Fibroblast of skin of back (primary cell): ENCODE data around the gene THRB.
A peak's percentile ranks its signal among the peaks of the same experiment; 100 is the strongest.

ENCODE experiments used
- DNase-seq: peaks from one replicate; pipeline ENCODE4 v3.0.0-alpha.2; 2013

The THRB gene

GRCh38 chr3:24167429-24167828 lies 327.2 kb downstream of the THRB start:
- DNase-seq, result no peak

GRCh38 chr3:24166515-24166914 lies 328.1 kb downstream of the THRB start:
- no peak for DNase-seq

GRCh38 chr3:24165603-24165982 lies 329.1 kb downstream of the THRB start:
- no peak for DNase-seq

- no peak for DNase-seq
Measured at GRCh38 chr3:24164967-24165602, 329.6 kb downstream of the THRB start.

DNA sequence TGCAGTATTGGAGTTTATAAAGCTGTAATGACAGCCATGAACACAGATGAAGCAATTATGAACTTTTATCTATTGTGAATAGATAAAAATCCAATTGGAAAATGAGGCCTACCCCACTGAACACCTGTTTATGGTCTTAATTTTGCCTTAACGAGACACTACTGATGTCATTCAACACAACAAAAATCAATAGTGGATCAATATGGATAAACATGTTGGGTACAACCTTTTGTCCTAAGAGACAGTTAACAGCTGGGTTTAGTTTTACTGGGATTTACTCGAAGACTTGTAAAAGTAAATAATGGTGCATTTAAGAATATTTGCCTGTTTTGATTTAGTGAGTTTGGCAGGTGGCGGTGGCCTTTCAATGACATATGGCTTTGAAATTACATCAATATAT lies 331.7 kb downstream of the THRB start:
- DNase-seq, result no peak

DNA sequence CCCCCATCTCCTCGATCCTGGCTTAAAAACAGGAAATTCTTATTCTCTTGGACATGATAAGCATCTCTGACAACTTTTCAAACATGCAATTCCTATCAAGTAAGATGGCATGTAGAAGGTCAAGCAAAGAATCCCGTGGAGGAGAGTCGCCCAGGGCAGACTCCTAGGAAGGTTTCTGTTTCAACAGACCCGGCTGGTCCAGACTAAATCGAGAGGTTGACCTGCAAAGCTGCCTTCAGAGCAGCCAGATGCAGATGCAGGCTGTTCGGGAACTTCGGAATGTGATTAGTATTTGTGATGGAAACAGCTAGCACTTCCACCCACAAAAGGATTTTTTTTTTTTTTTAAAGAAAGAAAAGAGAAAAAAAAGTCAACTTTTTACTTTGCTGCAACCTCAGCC lies 332.8 kb downstream of the THRB start:
- DNase-seq, result no peak

- DNase-seq, result peak; percentile 61
Measured at GRCh38 chr3:24160424-24161095, 334.1 kb downstream of the THRB start.

- DNase-seq, result no peak
Measured at GRCh38 chr3:24158761-24159454, 335.7 kb downstream of the THRB start.

DNA sequence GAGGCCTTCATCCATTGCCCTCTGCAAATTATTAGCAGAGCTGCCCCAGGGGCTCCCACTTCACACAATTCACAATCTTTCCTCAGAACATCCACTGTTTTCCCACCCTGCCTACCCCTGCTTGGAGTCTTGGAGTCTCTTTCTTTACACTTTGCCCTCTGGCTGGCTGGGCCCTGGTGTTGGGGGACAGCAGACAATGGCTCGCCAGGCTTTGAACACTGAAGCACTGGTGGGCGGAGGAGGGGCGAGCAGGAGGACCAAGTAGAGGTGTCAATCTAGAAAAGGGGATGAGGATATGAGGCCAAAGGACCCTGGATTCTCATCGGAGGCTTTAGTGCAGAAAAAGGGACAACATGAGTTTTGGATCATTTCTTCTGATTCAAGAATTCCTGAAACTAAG lies 337.5 kb downstream of the THRB start:
- DNase-seq, result no peak

- peak; percentile 93 for DNase-seq
Measured at GRCh38 chr3:24156466-24156865, 338.2 kb downstream of the THRB start.

- no peak for DNase-seq
Measured at GRCh38 chr3:24155276-24155675, 339.4 kb downstream of the THRB start.

GRCh38 chr3:24154781-24155180 lies 339.9 kb downstream of the THRB start:
- no peak for DNase-seq

DNA sequence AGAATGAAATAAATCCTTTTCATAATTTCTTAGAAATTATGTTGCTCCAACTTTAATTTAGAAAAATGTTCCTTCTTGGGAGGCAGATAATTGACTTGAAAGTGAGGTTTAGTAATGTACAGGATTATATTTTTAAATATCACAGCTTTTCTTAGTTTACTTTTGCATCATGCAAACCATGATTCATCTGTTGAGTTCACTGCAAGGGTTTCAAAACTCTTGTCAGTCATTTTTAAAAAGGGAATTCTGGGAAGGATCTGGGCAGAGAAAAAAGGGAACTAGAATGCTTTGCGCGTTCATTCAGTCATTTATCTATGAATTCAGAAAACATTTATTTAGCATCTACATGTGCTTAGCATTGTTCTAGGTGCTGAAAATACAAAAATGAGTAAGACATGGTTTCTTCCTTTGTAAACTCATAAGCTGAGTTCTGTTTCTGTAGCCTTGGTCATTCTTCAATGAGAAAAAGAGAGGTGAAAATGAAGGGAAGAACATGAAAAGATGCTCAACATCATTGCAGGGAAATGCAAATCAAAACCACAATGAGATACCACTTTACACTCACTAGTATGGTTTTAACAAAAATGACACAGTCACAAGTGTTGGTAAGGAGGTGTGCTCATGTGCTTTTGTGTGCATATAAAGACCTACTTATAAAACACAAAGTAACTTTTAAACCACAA lies 340.5 kb downstream of the THRB start:
- no peak for DNase-seq

DNA sequence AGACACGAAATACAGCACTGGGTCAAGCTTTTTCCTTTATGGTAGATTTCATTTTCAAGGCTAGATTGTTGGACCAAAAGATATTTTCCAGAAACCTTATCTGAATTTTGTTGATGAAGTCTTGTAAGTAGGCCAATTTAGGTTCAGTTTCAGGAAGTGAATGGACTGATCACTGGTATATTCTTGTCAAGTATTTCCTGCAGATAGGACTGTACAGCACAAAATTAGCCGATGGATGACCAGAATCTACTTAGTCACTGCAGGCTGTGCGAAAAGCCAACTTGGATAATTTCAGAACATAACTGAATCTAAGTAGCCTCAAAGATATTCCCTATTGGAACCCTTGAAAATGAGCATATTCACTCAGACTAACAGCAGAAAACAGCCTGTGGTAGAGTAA lies 343.1 kb downstream of the THRB start:
- no peak for DNase-seq

GRCh38 chr3:24149032-24149431 lies 345.6 kb downstream of the THRB start:
- no peak for DNase-seq

DNA sequence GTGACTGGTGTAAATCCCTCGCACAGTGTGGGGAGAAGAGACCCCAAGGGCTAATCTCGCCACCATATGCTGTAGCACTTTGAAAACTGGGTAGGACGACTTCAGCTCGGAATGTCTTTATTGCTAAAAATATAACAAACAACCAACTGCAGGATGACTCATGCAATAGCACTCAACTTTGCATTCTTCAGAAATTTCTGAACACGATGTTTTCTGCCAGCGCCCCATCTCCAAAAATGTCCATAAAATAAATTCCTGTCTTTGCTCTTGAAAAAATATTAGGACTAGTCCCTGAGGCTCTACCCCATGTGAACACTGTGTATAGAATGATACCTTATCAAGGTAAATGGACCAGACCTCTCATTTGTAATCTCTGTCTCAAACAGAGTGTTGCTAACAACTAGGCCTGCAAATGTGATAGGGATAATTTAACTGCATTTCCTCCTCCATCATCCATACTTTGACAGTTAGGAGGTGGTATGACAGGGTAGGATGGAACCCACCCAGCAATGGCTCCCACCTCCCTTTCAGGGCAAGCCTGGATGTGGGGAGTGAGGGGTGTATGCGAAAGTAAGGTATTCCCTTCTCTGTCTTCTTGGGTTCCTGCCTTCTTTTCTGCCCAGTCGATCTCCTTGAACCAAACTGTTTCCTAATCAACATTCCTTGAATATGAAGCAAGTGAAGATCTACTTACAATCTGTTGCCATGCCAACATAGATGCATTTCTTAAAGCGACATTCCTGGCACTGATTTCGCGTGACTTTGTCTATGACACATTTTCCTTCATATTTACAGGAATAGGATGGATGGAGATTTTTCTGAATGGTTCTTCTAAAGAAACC lies 348.4 kb downstream of the THRB start:
- peak; percentile 97 for DNase-seq

- peak; percentile 44 for DNase-seq
Measured at GRCh38 chr3:24145481-24145880, 349.2 kb downstream of the THRB start.

DNA sequence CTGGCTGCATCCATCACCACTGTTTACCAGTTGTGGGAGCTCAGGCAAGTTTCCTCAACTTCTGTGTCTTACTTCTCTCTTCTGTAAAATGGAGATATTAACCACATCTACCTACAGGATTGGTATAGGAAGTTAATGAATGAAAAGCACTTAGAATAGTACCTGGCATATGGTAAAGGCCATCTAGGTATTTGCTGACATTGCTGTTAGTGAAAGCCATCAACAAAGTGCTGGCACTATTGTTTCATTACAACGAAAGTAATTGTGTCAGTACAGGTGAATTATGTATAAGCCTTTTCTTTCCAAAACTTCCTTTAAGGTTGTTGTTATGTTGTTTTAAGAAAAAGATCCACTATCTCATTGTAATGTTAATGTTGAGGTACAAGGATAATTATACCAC lies 352.5 kb downstream of the THRB start:
- DNase-seq, result no peak

DNA sequence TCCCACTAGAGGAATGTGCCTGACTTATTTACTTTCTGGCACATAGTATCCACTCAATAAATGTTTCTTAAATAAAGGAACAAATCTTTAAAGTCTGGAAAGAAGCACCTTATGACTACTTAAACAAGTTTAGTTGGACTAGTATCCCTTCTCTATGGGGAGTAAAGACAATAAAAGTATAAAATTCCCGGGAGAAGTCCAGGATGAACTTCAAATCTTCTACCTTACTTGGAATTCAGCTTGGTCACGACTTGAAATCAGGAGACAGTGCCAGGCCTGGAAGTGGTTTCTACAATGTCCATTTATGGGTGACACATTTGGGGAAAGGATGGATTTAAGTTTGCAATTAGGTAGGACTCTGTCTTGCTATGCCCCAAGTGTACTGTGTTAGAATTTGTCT lies 353.1 kb downstream of the THRB start:
- no peak for DNase-seq

- DNase-seq, result no peak
Measured at GRCh38 chr3:24139463-24140412, 354.9 kb downstream of the THRB start.

GRCh38 chr3:24138876-24139256 lies 355.8 kb downstream of the THRB start:
- no peak for DNase-seq
